NB4 (cell line): Measurements from ENCODE around the gene CLEC12A.

ENCODE experiments used
- CTCF ChIP-seq: IDR thresholded peaks from one replicate; pipeline ENCODE4 v1.5.1; 2012; ENCODE audit warnings: low read depth, low read length
- MAX ChIP-seq: IDR thresholded peaks from 2 replicates; pipeline ENCODE4 v1.6.1; 2011; ENCODE audit warnings: low read depth, low read length
- MYC ChIP-seq: IDR thresholded peaks from 2 replicates; pipeline ENCODE4 v1.6.1; 2011; ENCODE audit warnings: low read depth, low read length
- POLR2A ChIP-seq: IDR thresholded peaks from 2 replicates; pipeline ENCODE4 v1.6.1; 2011; ENCODE audit warnings: mild to moderate bottlenecking; ENCODE audit not compliant: insufficient read length; ENCODE audit errors: extremely low read depth

- TF ChIP-seq CTCF = no peak
- no peak for TF ChIP-seq MAX
- TF ChIP-seq POLR2A = no peak
- no peak for TF ChIP-seq MYC
These were observed 44.3 kb upstream of the CLEC12A start for GRCh38 chr12:9926876-9927275.
